Nephron progenitor cell (in vitro differentiated cells): ENCODE results near the gene PIM3.
"Not testable (repeated sequence)": the region's sequence is repeated elsewhere in the genome, so short reads cannot be mapped to it uniquely, and the experiment has no call there.

Source experiments
- DNase-seq: peaks from one replicate; pipeline ENCODE4 v3.0.0; 2021
- H3K27ac Mint-ChIP-seq: 2 replicates; pipeline ENCODE4 v1.8.0; 2021; ENCODE audit warnings: mild to moderate bottlenecking, moderate library complexity, mixed read lengths
- H3K27me3 Mint-ChIP-seq: 2 replicates; pipeline ENCODE4 v1.8.0; 2021; ENCODE audit warnings: mild to moderate bottlenecking, low read depth, mixed read lengths; ENCODE audit not compliant: poor library complexity
- H3K36me3 Mint-ChIP-seq: 2 replicates; pipeline ENCODE4 v1.8.0; 2021; ENCODE audit warnings: low read depth, mixed read lengths
- H3K4me1 Mint-ChIP-seq: 2 replicates; pipeline ENCODE4 v1.8.0; 2021; ENCODE audit warnings: mixed read lengths
- H3K4me3 Mint-ChIP-seq: 2 replicates; pipeline ENCODE4 v1.8.0; 2021; ENCODE audit warnings: mild to moderate bottlenecking, moderate library complexity, mixed read lengths
- H3K9me3 Mint-ChIP-seq: 2 replicates; pipeline ENCODE4 v1.8.0; 2021; ENCODE audit warnings: mild to moderate bottlenecking, moderate library complexity, mixed read lengths
- CTCF ChIP-seq: fragments of 200-600 bp; sonication (generic); IDR thresholded peaks from 2 replicates; pipeline ENCODE4 v1.5.0; 2021; ENCODE audit warnings: antibody characterized with exemption

Gene PIM3

GRCh38 chr22:49975543-49976389, 15.2 kb downstream of the PIM3 start:
- Mint-ChIP-seq H3K4me3 (no peak overlapping the region), H3K36me3 (peaks cover 9% of the 10 kb centered on the region), H3K9me3 (peaks cover 22% of the 10 kb centered on the region), H3K27me3 (peaks cover 36% of the 10 kb centered on the region), H3K27ac (no peak overlapping the region), H3K4me1 (peaks cover 7% of the 10 kb centered on the region)
- TF ChIP-seq CTCF: no peak
- DNase-seq: peak; percentile 46

GRCh38 chr22:49976439-49977175, 16.0 kb downstream of the PIM3 start:
- peaks cover 9% of the 10 kb centered on the region for H3K36me3 Mint-ChIP-seq
- H3K4me3 Mint-ChIP-seq: no peak overlapping the region
- H3K4me1 Mint-ChIP-seq: peaks cover 6% of the 10 kb centered on the region
- no peak for TF ChIP-seq CTCF
- peaks cover 40% of the 10 kb centered on the region for H3K27me3 Mint-ChIP-seq
- H3K27ac Mint-ChIP-seq: no peak overlapping the region
- H3K9me3 Mint-ChIP-seq: peaks cover 31% of the 10 kb centered on the region
- no peak for DNase-seq

GRCh38 chr22:49977578-49977977, 17.0 kb downstream of the PIM3 start:
- peaks cover 37% of the 10 kb centered on the region for H3K9me3 Mint-ChIP-seq
- no peak overlapping the region for H3K27ac Mint-ChIP-seq
- no peak for DNase-seq
- peaks cover 48% of the 10 kb centered on the region for H3K27me3 Mint-ChIP-seq
- H3K4me3 Mint-ChIP-seq: no peak overlapping the region
- peaks cover 6% of the 10 kb centered on the region for H3K4me1 Mint-ChIP-seq
- H3K36me3 Mint-ChIP-seq: peaks cover 9% of the 10 kb centered on the region
- TF ChIP-seq CTCF: no peak

- Mint-ChIP-seq H3K27me3 (peaks cover 61% of the 10 kb centered on the region), H3K9me3 (peaks cover 45% of the 10 kb centered on the region), H3K36me3 (peaks cover 14% of the 10 kb centered on the region), H3K27ac (no peak overlapping the region), H3K4me3 (no peak overlapping the region), H3K4me1 (peaks cover 6% of the 10 kb centered on the region)
- TF ChIP-seq CTCF: peak; percentile 44
- peak; percentile 25 for DNase-seq
These were observed 19.2 kb downstream of the PIM3 start for GRCh38 chr22:49979587-49980264.

GRCh38 chr22:49981799-49982198, 21.2 kb downstream of the PIM3 start:
- not testable (repeated sequence) for H3K4me1 Mint-ChIP-seq, H3K27ac Mint-ChIP-seq, DNase-seq, H3K4me3 Mint-ChIP-seq
- peaks cover 71% of the 10 kb centered on the region for H3K27me3 Mint-ChIP-seq
- H3K9me3 Mint-ChIP-seq: peaks cover 66% of the 10 kb centered on the region
- peaks cover 21% of the 10 kb centered on the region for H3K36me3 Mint-ChIP-seq
